ENCODE results near the gene PDE4D.

GRCh38 chr5:59640411-59640810 is 253.1 kb downstream of the PDE4D start:
- no peak for TF ChIP-seq CTCF (IDR thresholded peaks at IDR 0.05)
- TF ChIP-seq POLR2A (IDR thresholded peaks at IDR 0.05): no peak
